ENCODE results near the gene RNU2-63P. TPM values are rescaled to one million over a fixed set of nuclear protein-coding genes. Genes with fewer than 3 reads are reported as not detected.
A peak's percentile ranks its signal among the peaks of the same experiment; 100 is the strongest.

RNU2-63P gene
- total RNA-seq, result not detected

GRCh38 chr2:88016086-88016959 lies at the start of gene RNU2-63P:
RNU2-63P (minus strand) TSS chr2:88016547.
- H3K9me3 ChIP-seq (ENCODE audit: low read depth, low read length), result no peaks in the 10 kb centered on the region
- H3K27me3 ChIP-seq (ENCODE audit: insufficient read depth, low read length), result no peaks in the 10 kb centered on the region
- peaks cover 10% of the 10 kb centered on the region for H3K4me1 ChIP-seq (ENCODE audit: insufficient read depth, low read length)
- peak within 1 kb of the TSS; percentile 71 for H3K4me3 ChIP-seq (ENCODE audit: low read length)

- Histone ChIP-seq H3K27me3 (ENCODE audit: insufficient read depth, low read length) (no peaks in the 10 kb centered on the region), H3K4me1 (ENCODE audit: insufficient read depth, low read length) (peaks cover 1% of the 10 kb centered on the region), H3K9me3 (ENCODE audit: low read depth, low read length) (no peaks in the 10 kb centered on the region), H3K4me3 (ENCODE audit: low read length) (no peak overlapping the region)
Measured at GRCh38 chr2:88061295-88061694, 44.9 kb upstream of the RNU2-63P start.

- peaks cover 6% of the 10 kb centered on the region for H3K4me1 ChIP-seq (ENCODE audit: insufficient read depth, low read length)
- H3K27me3 ChIP-seq (ENCODE audit: insufficient read depth, low read length), result no peaks in the 10 kb centered on the region
- no peaks in the 10 kb centered on the region for H3K9me3 ChIP-seq (ENCODE audit: low read depth, low read length)
- no peak overlapping the region for H3K4me3 ChIP-seq (ENCODE audit: low read length)
Measured at GRCh38 chr2:88060907-88061275, 44.5 kb upstream of the RNU2-63P start.

GRCh38 chr2:88059979-88060906 lies 43.9 kb upstream of the RNU2-63P start:
- no peaks in the 10 kb centered on the region for H3K27me3 ChIP-seq (ENCODE audit: insufficient read depth, low read length)
- H3K4me1 ChIP-seq (ENCODE audit: insufficient read depth, low read length), result peaks cover 7% of the 10 kb centered on the region
- no peak overlapping the region for H3K4me3 ChIP-seq (ENCODE audit: low read length)
- H3K9me3 ChIP-seq (ENCODE audit: low read depth, low read length), result no peaks in the 10 kb centered on the region

- Histone ChIP-seq H3K27me3 (ENCODE audit: insufficient read depth, low read length) (no peaks in the 10 kb centered on the region), H3K4me1 (ENCODE audit: insufficient read depth, low read length) (peaks cover 22% of the 10 kb centered on the region), H3K4me3 (ENCODE audit: low read length) (no peak overlapping the region), H3K9me3 (ENCODE audit: low read depth, low read length) (no peaks in the 10 kb centered on the region)
Measured at GRCh38 chr2:88058191-88058590, 41.8 kb upstream of the RNU2-63P start.

GRCh38 chr2:88057437-88057844 lies 41.1 kb upstream of the RNU2-63P start:
- H3K4me3 ChIP-seq (ENCODE audit: low read length), result no peak overlapping the region
- H3K9me3 ChIP-seq (ENCODE audit: low read depth, low read length), result no peaks in the 10 kb centered on the region
- no peaks in the 10 kb centered on the region for H3K27me3 ChIP-seq (ENCODE audit: insufficient read depth, low read length)
- H3K4me1 ChIP-seq (ENCODE audit: insufficient read depth, low read length), result peaks cover 27% of the 10 kb centered on the region

- peaks cover 27% of the 10 kb centered on the region for H3K4me1 ChIP-seq (ENCODE audit: insufficient read depth, low read length)
- H3K4me3 ChIP-seq (ENCODE audit: low read length), result peak within 1 kb of the TSS; percentile 90
- no peaks in the 10 kb centered on the region for H3K9me3 ChIP-seq (ENCODE audit: low read depth, low read length)
- H3K27me3 ChIP-seq (ENCODE audit: insufficient read depth, low read length), result no peaks in the 10 kb centered on the region
Measured at GRCh38 chr2:88055371-88056128, 39.2 kb upstream of the RNU2-63P start, which contains the start of gene KRCC1. KRCC1 (minus strand) TSS chr2:88055783; CDS start chr2:88028563, 27,220 bp downstream.

- no peaks in the 10 kb centered on the region for H3K27me3 ChIP-seq (ENCODE audit: insufficient read depth, low read length)
Measured at GRCh38 chr2:88054782-88055370, 38.5 kb upstream of the RNU2-63P start.

GRCh38 chr2:88053934-88054781 lies 37.8 kb upstream of the RNU2-63P start:
- H3K4me3 ChIP-seq (ENCODE audit: low read length), result peak overlapping the region; percentile 90
- H3K27me3 ChIP-seq (ENCODE audit: insufficient read depth, low read length), result no peaks in the 10 kb centered on the region
- peaks cover 27% of the 10 kb centered on the region for H3K4me1 ChIP-seq (ENCODE audit: insufficient read depth, low read length)
- H3K9me3 ChIP-seq (ENCODE audit: low read depth, low read length), result no peaks in the 10 kb centered on the region

More at GRCh38 chr2:88054782-88055370, 38.5 kb upstream of the RNU2-63P start:
- Histone ChIP-seq H3K9me3 (ENCODE audit: low read depth, low read length) (no peaks in the 10 kb centered on the region), H3K4me1 (ENCODE audit: insufficient read depth, low read length) (peaks cover 27% of the 10 kb centered on the region), H3K4me3 (ENCODE audit: low read length) (peak overlapping the region; percentile 90)

- H3K4me1 ChIP-seq (ENCODE audit: insufficient read depth, low read length), result peaks cover 27% of the 10 kb centered on the region
- H3K9me3 ChIP-seq (ENCODE audit: low read depth, low read length), result no peaks in the 10 kb centered on the region
- no peaks in the 10 kb centered on the region for H3K27me3 ChIP-seq (ENCODE audit: insufficient read depth, low read length)
- no peak overlapping the region for H3K4me3 ChIP-seq (ENCODE audit: low read length)
Measured at GRCh38 chr2:88053296-88053695, 36.9 kb upstream of the RNU2-63P start.

- H3K9me3 ChIP-seq (ENCODE audit: low read depth, low read length), result no peaks in the 10 kb centered on the region
- peaks cover 27% of the 10 kb centered on the region for H3K4me1 ChIP-seq (ENCODE audit: insufficient read depth, low read length)
- no peaks in the 10 kb centered on the region for H3K27me3 ChIP-seq (ENCODE audit: insufficient read depth, low read length)
- no peak overlapping the region for H3K4me3 ChIP-seq (ENCODE audit: low read length)
Measured at GRCh38 chr2:88051792-88052191, 35.4 kb upstream of the RNU2-63P start.

GRCh38 chr2:88049622-88050021 lies 33.3 kb upstream of the RNU2-63P start:
- Histone ChIP-seq H3K9me3 (ENCODE audit: low read depth, low read length) (no peaks in the 10 kb centered on the region), H3K4me3 (ENCODE audit: low read length) (no peak overlapping the region), H3K27me3 (ENCODE audit: insufficient read depth, low read length) (no peaks in the 10 kb centered on the region), H3K4me1 (ENCODE audit: insufficient read depth, low read length) (peaks cover 17% of the 10 kb centered on the region)

GRCh38 chr2:88048541-88048940 lies 32.2 kb upstream of the RNU2-63P start:
- H3K9me3 ChIP-seq (ENCODE audit: low read depth, low read length), result no peaks in the 10 kb centered on the region
- no peaks in the 10 kb centered on the region for H3K27me3 ChIP-seq (ENCODE audit: insufficient read depth, low read length)
- no peak overlapping the region for H3K4me3 ChIP-seq (ENCODE audit: low read length)
- H3K4me1 ChIP-seq (ENCODE audit: insufficient read depth, low read length), result peaks cover 7% of the 10 kb centered on the region

Data from mononuclear cell (primary cell).